Heart right ventricle (tissue), 16 donors: ENCODE measurements around the gene PLEKHG4B. TPM values are rescaled to one million over a fixed set of nuclear protein-coding genes. Genes with fewer than 3 reads are reported as not detected.
A peak's percentile ranks its signal among the peaks of the same experiment; 100 is the strongest.

Source experiments
- ATAC-seq, 8 donors: fragments of 200-7000 bp; cut with Tn5 transposase; one replicate each; pipeline ENCODE4 v1.9.1; 2020; ENCODE audit warnings: mild to moderate bottlenecking in 8 of 8, moderate library complexity in 8 of 8, moderate number of reproducible peaks in 1 of 8
- DNase-seq, 2 donors: peaks; one replicate each; pipeline ENCODE4 v3.0.0-alpha.2; 2020
- H3K27ac ChIP-seq, 10 donors: fragments of 200-600 bp; sonication (generic) in 2 of 10; one replicate each; pipeline versions ENCODE4 v1.5.0 to v1.8.0; 2020 to 2022; ENCODE audit warnings: mild to moderate bottlenecking in 3 of 10
- H3K27me3 ChIP-seq, 7 donors: fragments of 200-600 bp; one replicate each; pipeline ENCODE4 v1.8.0; 2021 to 2022; ENCODE audit warnings: mild to moderate bottlenecking in 2 of 7
- H3K36me3 ChIP-seq, 9 donors: fragments of 200-600 bp; sonication (generic) in 1 of 9; one replicate each; pipeline versions ENCODE4 v1.5.0 to v1.8.0; 2020 to 2022; ENCODE audit warnings: mild to moderate bottlenecking in 2 of 9
- H3K4me1 ChIP-seq, 9 donors: fragments of 200-600 bp; sonication (generic) in 1 of 9; one replicate each; pipeline versions ENCODE4 v1.5.0 to v1.8.0; 2020 to 2022; ENCODE audit warnings: mild to moderate bottlenecking in 4 of 9
- H3K4me3 ChIP-seq, 10 donors: fragments of 200-600 bp; sonication (generic) in 2 of 10; one replicate each; pipeline versions ENCODE4 v1.5.0 to v1.8.0; 2020 to 2022; ENCODE audit warnings: mild to moderate bottlenecking in 7 of 10, moderate library complexity in 2 of 10
- H3K9me3 ChIP-seq, 11 donors: fragments of 200-600 bp in 10 of 11; sonication (generic) in 2 of 11; one replicate each; pipeline versions ENCODE4 v1.5.0 to v1.8.0; 2013 to 2022; ENCODE audit warnings: mild to moderate bottlenecking in 2 of 11, control low read depth in 1 of 11, moderate library complexity in 1 of 11
- CTCF ChIP-seq, 9 donors: fragments of 200-600 bp; sonication (generic) in 2 of 9; IDR thresholded peaks; one replicate each; pipeline versions ENCODE4 v1.5.0 to v1.8.0; 2021 to 2022; ENCODE audit warnings: antibody characterized with exemption in 9 of 9, mild to moderate bottlenecking in 5 of 9, moderate library complexity in 1 of 9
- WGBS, 2 donors: extraction: QIAGEN DNeasy Blood & Tissue Kit; methylation state at CpG; one replicate each; pipeline ENCODE4 v1.1.7; 2013; ENCODE audit warnings: inconsistent platforms in 1 of 2; 5-methylcytosine and 5-hydroxymethylcytosine counted together
- intact Hi-C, 10 donors: fragments of 100-400 bp; cut with DNase I; formaldehyde crosslinking; loops; one replicate each; pipeline versions ENCODE4 v1.11.1 to v1.14.2; 2022
- polyA plus RNA-seq, 2 donors: library from polyadenylated mRNA; stranded (reverse); fragments of 200-250 nt; gene quantifications; one replicate each; pipeline ENCODE4 v1.2.3, GENCODE V29; 2013
- total RNA-seq, 10 donors: library from RNA; stranded (reverse); fragmentation: NEBNext Ultra II Directional in 3 of 10; extraction: Animal tissue kit (Norgen Biotek cat#: 25700) in 3 of 10; gene quantifications; one replicate each; pipeline versions ENCODE4 v1.2.1 to v1.2.4, GENCODE V29; 2021 to 2023
- donor health status: Arrhythmogenic right ventricular cardiomyopathy.
- donor health status: ischemic (EF 13 %, LVEDD 7.1; RV severe dilation, severe dysfunction).
- donor health status: healthy with polysubstance abuse.
- donor health status: DM: no; HTN: yes; CAD: no.
- donor health status: DM: no; HTN: no; CAD: no.
- donor health status: ischemic (EF 25% LVEDD 6.9; RV normal size, moderate dysfunction).
- donor health status: ischemic (EF 25% LVEDD 5.7; RV mildly dilated, moderate dysfunction).
- donor health status: healthy.
- donor health status: DM: yes; HTN: yes; CAD: no.
- donor health status: Ischemic cardiomyopathy.
- donor health status: ischemic (EF 35%, LVEDD 5.7; RV mildly dilated, moderate dysfunction).
- donor health status: nonischemic (EF 11% LVEDD 7.7; RV severe dilation, severe dysfunction).
- donor health status: DM: yes; HTN: yes; CAD: no.
- donor health status: PGD.
- donor health status: ischemic (EF 29% LVEDD 5.4; RV normal size, mild dysfunction).
- donor health status: nonischemic (EF 23%, LVEDD 6.1; RV moderate dilation, normal function).

The PLEKHG4B gene
- total and polyA plus RNA-seq, 12 donors = under 0.01 to 0.14 (median 0.05) TPM; not detected in 8

DNA sequence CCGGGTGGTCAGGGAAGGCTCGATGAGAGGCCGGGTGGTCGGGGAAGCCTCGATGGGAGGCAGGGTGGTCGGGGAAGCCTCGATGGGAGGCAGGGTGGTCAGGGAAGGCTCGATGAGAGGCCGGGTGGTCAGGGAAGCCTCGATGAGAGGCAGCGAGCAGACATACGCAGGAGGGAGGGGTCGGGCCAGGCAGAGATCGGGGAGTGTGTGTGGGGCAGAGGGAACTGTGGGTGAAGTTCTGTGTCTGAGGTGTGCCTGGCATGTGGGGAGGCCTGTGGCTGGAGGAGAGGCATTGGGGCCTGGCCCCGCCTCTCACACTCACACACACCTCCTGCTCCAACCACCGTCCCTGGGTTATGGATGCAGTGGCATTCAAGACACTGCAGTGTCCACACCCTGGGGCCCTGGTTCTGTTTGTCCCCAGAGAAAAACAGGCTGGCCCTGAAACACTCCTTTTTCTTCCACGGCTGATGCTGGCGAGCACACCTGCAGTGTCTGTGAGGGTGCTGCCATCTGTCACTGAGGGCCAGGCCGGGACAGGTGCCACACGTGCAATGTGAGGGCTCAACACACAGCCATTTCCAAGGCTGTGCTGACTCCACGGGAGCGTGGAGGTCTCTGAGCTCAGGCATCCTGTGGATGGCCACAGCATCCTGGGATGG lies 6.5 kb upstream of the PLEKHG4B start:
- ATAC-seq = no peak
- no peak for DNase-seq
- H3K27ac ChIP-seq = no peak overlapping the region
- H3K36me3 ChIP-seq = no peaks in the 10 kb centered on the region
- H3K27me3 ChIP-seq = peaks cover 0 to 46% (median 35%) of the 10 kb centered on the region in 7 donors
- H3K4me1 ChIP-seq = no peaks in the 10 kb centered on the region
- intact Hi-C loops = no loop called here
- H3K9me3 ChIP-seq = peaks cover 0 to 7% (median 0%) of the 10 kb centered on the region in 11 donors
- TF ChIP-seq CTCF (IDR thresholded peaks at IDR 0.05) = no peak
- H3K4me3 ChIP-seq = no peak overlapping the region
- 86 to 87% methylated on average over 20 to 22 of the region's 22 CpGs for WGBS, 2 donors

DNA sequence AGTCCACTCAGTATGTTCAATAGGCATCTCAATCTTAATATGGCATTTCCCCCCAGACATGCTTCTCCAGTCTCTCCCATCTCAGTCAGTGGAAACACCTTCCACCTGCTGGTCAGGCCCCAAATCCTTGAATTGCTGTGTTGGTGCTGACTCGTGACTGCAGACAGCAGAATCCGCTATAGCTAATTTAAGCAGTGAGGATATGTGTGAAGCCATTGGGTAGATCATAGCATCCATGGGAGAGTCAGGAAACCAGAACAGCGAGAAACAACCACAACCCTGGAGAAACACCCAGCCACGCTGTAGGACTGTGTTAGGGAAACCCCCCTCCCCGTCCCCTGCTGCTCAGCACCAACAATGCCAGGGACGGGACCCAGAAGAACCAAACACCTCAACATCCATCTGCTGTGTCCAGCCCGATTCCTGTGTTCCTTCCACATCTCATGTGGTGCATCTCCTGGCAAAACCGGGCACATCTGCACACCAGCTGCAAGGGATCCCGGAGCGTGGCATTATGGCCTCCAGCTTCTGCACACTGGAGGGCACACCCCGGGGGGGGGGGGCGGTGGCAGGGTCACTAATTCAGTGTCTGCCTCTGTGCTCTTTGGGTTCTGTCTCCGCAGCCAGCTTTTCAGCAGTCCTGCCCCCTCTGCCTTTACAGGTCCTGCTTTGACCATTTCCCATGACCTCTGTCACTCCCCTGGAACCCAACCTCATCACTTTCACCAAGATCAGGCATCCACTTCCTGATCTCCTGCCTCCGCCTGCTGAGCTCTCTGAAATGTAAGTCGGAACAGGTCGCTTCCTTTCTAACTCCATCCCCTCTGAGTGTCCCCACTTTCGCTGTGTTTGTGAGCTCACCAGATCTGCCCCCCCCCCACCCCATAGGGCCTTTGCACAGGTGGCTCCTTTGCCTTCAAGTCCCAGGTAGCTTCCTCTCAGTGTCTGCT lies 2.4 kb upstream of the PLEKHG4B start:
- Histone ChIP-seq H3K36me3 (no peaks in the 10 kb centered on the region), H3K4me1 (peaks cover 0 to 5% (median 0%) of the 10 kb centered on the region in 9 donors), H3K27ac (no peak overlapping the region), H3K27me3 (peaks cover 6 to 75% (median 61%) of the 10 kb centered on the region in 7 donors), H3K4me3 (no peak overlapping the region), H3K9me3 (peaks cover 0 to 7% (median 0%) of the 10 kb centered on the region in 11 donors)
- 82 to 86% methylated on average over 16 of the region's 17 CpGs for WGBS, 2 donors
- no peak for DNase-seq
- TF ChIP-seq CTCF (IDR thresholded peaks at IDR 0.05) = no peak
- ATAC-seq = no peak
- intact Hi-C loops = no loop called here

GRCh38 chr5:90590-91547 lies 1.1 kb upstream of the PLEKHG4B start:
- no peak for TF ChIP-seq CTCF (IDR thresholded peaks at IDR 0.05)
- peaks cover 6 to 85% (median 72%) of the 10 kb centered on the region in 7 donors for H3K27me3 ChIP-seq
- intact Hi-C loops = no loop called here
- no peak overlapping the region for H3K27ac ChIP-seq
- no peaks in the 10 kb centered on the region for H3K36me3 ChIP-seq
- DNase-seq = no peak
- 35 to 38% methylated on average over 18 of the region's 18 CpGs for WGBS, 2 donors
- peaks cover 0 to 7% (median 0%) of the 10 kb centered on the region in 11 donors for H3K9me3 ChIP-seq
- ATAC-seq = peak in 2 of 8 donors; percentile 19 to 55
- H3K4me3 ChIP-seq = no peak overlapping the region
- peaks cover 0 to 5% (median 0%) of the 10 kb centered on the region in 9 donors for H3K4me1 ChIP-seq
